Endodermal cell (in vitro differentiated cells): Measurements from ENCODE around the gene SPPL2C. TPM values are rescaled to one million over a fixed set of nuclear protein-coding genes. Genes with fewer than 3 reads are reported as not detected.

ENCODE experiments used
- DNase-seq: peaks from one replicate; pipeline ENCODE4 v3.0.0-alpha.2; 2017
- H3K27ac ChIP-seq: 2 replicates; pipeline ENCODE4 v1.5.1; 2013; ENCODE audit warnings: mild to moderate bottlenecking, low read depth, low read length, moderate library complexity
- H3K27me3 ChIP-seq: 2 replicates; pipeline ENCODE4 v1.6.1; 2013; ENCODE audit warnings: mild to moderate bottlenecking, low read length, moderate library complexity; ENCODE audit not compliant: insufficient read depth, control insufficient read depth, poor library complexity, severe bottlenecking
- H3K36me3 ChIP-seq: 2 replicates; pipeline ENCODE4 v1.7.0; 2013; ENCODE audit warnings: mild to moderate bottlenecking, low read length, moderate library complexity; ENCODE audit not compliant: control insufficient read depth, insufficient read depth
- H3K4me1 ChIP-seq: one replicate; pipeline ENCODE4 v1.7.0; 2013; ENCODE audit warnings: low read length; ENCODE audit not compliant: control insufficient read depth, insufficient read depth
- H3K4me3 ChIP-seq: 2 replicates; pipeline ENCODE4 v1.5.1; 2013; ENCODE audit warnings: mild to moderate bottlenecking, low read length, moderate library complexity
- H3K9ac ChIP-seq: 2 replicates; pipeline ENCODE4 v1.6.1; 2013; ENCODE audit warnings: mild to moderate bottlenecking, low read length, moderate library complexity; ENCODE audit not compliant: poor library complexity, severe bottlenecking; ENCODE audit errors: extremely low read depth
- H3K9me3 ChIP-seq: 2 replicates; pipeline ENCODE4 v1.6.1; 2013; ENCODE audit warnings: mild to moderate bottlenecking, low read length, moderate library complexity; ENCODE audit not compliant: control insufficient read depth
- H3K27ac Mint-ChIP-seq: 2 replicates; pipeline ENCODE4 v1.8.0; 2020; ENCODE audit warnings: mixed read lengths
- H3K27me3 Mint-ChIP-seq: 2 replicates; pipeline ENCODE4 v1.8.0; 2021; ENCODE audit warnings: mild to moderate bottlenecking, mixed read lengths; ENCODE audit not compliant: insufficient read depth
- H3K36me3 Mint-ChIP-seq: 2 replicates; pipeline ENCODE4 v1.8.0; 2020; ENCODE audit warnings: low read depth, mixed read lengths
- H3K4me1 Mint-ChIP-seq: 2 replicates; pipeline ENCODE4 v1.8.0; 2020; ENCODE audit warnings: mixed read lengths
- H3K4me3 Mint-ChIP-seq: 2 replicates; pipeline ENCODE4 v1.8.0; 2020; ENCODE audit warnings: mild to moderate bottlenecking, moderate library complexity, mixed read lengths
- H3K9me3 Mint-ChIP-seq: 2 replicates; pipeline ENCODE4 v1.8.0; 2020; ENCODE audit warnings: mild to moderate bottlenecking, mixed read lengths
- CTCF ChIP-seq: fragments of 200-600 bp; sonication (generic); conservative IDR thresholded peaks from 2 replicates; pipeline ENCODE4 v1.5.0; 2021; ENCODE audit warnings: antibody characterized with exemption, mild to moderate bottlenecking
- WGBS, 2 experiments: methylation state at CpG; one replicate each; pipeline versions ENCODE4 v1.1.5 to v1.1.7; 2013; ENCODE audit warnings: missing lambda C conversion rate in 2 of 2, mixed read lengths in 1 of 2; ENCODE audit not compliant: insufficient coverage in 1 of 2, insufficient read length in 1 of 2; 5-methylcytosine and 5-hydroxymethylcytosine counted together
- total RNA-seq, 2 donors: library from RNA; stranded (reverse); fragmentation: NEBNext Ultra II Directional in 1 of 2; extraction: Animal tissue kit (Norgen Biotek cat#: 25700) in 1 of 2; gene quantifications; 2 replicates in 1 of 2; 3 replicates in 1 of 2; pipeline ENCODE4 v1.2.1, GENCODE V29; 2021

Gene SPPL2C
- total RNA-seq, 2 donors from 2014 or later = not detected

GRCh38 chr17:45818041-45818440 is 26.6 kb upstream of the SPPL2C start:
- Histone ChIP-seq H3K4me3 (no peak overlapping the region), H3K36me3 (no peaks in the 10 kb centered on the region), H3K4me1 (no peaks in the 10 kb centered on the region), H3K27me3 (no peaks in the 10 kb centered on the region), H3K27ac (no peak overlapping the region), H3K9ac (no peak overlapping the region), H3K9me3 (no peaks in the 10 kb centered on the region)
- TF ChIP-seq CTCF = no peak
- Mint-ChIP-seq H3K27me3 (peaks cover 6% of the 10 kb centered on the region), H3K4me1 (no peaks in the 10 kb centered on the region), H3K4me3 (no peak overlapping the region), H3K9me3 (no peaks in the 10 kb centered on the region), H3K36me3 (no peaks in the 10 kb centered on the region), H3K27ac (no peak overlapping the region)
- WGBS, 2 experiments = 89 to 94% methylated on average over 5 to 6 of the region's 6 CpGs
- DNase-seq = no peak

- Histone ChIP-seq H3K27ac (no peak overlapping the region), H3K27me3 (no peaks in the 10 kb centered on the region), H3K36me3 (no peaks in the 10 kb centered on the region), H3K9me3 (no peaks in the 10 kb centered on the region), H3K4me1 (no peaks in the 10 kb centered on the region), H3K9ac (no peak overlapping the region), H3K4me3 (no peak overlapping the region)
- Mint-ChIP-seq H3K27ac (no peak overlapping the region), H3K36me3 (no peaks in the 10 kb centered on the region), H3K4me1 (no peaks in the 10 kb centered on the region), H3K27me3 (peaks cover 6% of the 10 kb centered on the region), H3K9me3 (no peaks in the 10 kb centered on the region), H3K4me3 (no peak overlapping the region)
- DNase-seq = no peak
- TF ChIP-seq CTCF = no peak
- 92 to 95% methylated on average over 4 of the region's 4 CpGs for WGBS, 2 experiments
Observed at GRCh38 chr17:45818699-45819098, 26.0 kb upstream of the SPPL2C start.

GRCh38 chr17:45819632-45820031 is 25.0 kb upstream of the SPPL2C start:
- Mint-ChIP-seq H3K4me3 (no peak overlapping the region), H3K27ac (no peak overlapping the region), H3K36me3 (no peaks in the 10 kb centered on the region), H3K27me3 (peaks cover 5% of the 10 kb centered on the region), H3K4me1 (no peaks in the 10 kb centered on the region), H3K9me3 (no peaks in the 10 kb centered on the region)
- no peaks in the 10 kb centered on the region for H3K9me3 ChIP-seq
- no peaks in the 10 kb centered on the region for H3K27me3 ChIP-seq
- H3K27ac ChIP-seq = no peak overlapping the region
- DNase-seq = no peak
- 88 to 90% methylated on average over 4 to 6 of the region's 6 CpGs for WGBS, 2 experiments
- H3K4me1 ChIP-seq = no peaks in the 10 kb centered on the region
- H3K4me3 ChIP-seq = no peak overlapping the region
- H3K36me3 ChIP-seq = no peaks in the 10 kb centered on the region
- H3K9ac ChIP-seq = no peak overlapping the region
- no peak for TF ChIP-seq CTCF
